Central memory CD8-positive, alpha-beta T cell (primary cell): ENCODE measurements around the gene CCT5.

Source experiments
- ATAC-seq: fragments of 150-1000 bp; cut with Tn5 transposase; replicated peaks from 2 replicates; pipeline ENCODE4 v1.10.0; 2022; ENCODE audit warnings: mild to moderate bottlenecking, moderate FRiP score, moderate number of reproducible peaks; ENCODE audit not compliant: poor library complexity, severe bottlenecking; ENCODE audit errors: extremely low read depth
- DNase-seq, 2 donors: peaks; one replicate each; pipeline ENCODE4 v3.0.0; 2021; ENCODE audit warnings: low spot score in 2 of 2
- H3K27ac Mint-ChIP-seq: one replicate; pipeline ENCODE4 v1.8.0; 2022; ENCODE audit warnings: low read depth, mild to moderate bottlenecking, moderate library complexity, mixed read lengths
- H3K27me3 Mint-ChIP-seq: one replicate; pipeline ENCODE4 v1.8.0; 2022; ENCODE audit warnings: mixed read lengths
- H3K36me3 Mint-ChIP-seq: one replicate; pipeline ENCODE4 v1.8.0; 2022; ENCODE audit warnings: mild to moderate bottlenecking, moderate library complexity, mixed read lengths; ENCODE audit not compliant: insufficient read depth
- H3K4me1 Mint-ChIP-seq: one replicate; pipeline ENCODE4 v1.8.0; 2022; ENCODE audit warnings: mixed read lengths
- H3K4me3 Mint-ChIP-seq: one replicate; pipeline ENCODE4 v1.8.0; 2022; ENCODE audit warnings: mild to moderate bottlenecking, moderate library complexity, mixed read lengths
- H3K9me3 Mint-ChIP-seq: one replicate; pipeline ENCODE4 v1.8.0; 2022; ENCODE audit warnings: mixed read lengths

The CCT5 gene

DNA sequence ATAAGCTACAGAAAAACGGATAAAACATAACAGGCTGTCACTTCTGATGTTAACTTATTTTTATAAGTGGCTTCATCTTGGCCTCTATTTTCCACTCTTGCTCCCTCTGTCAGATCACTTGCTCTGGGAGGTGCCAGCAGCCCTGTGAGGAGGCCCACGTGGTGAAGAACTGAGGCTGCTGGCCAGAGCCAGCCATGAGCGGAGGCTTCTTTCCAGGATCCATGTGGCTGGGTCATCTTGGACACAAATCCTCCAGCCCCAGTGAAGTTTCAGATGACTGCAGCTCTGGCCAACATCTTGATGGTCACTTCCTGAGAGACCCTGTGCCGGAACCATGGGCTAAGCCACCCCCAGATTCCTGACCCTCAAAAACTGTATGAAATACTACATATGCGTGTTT, 65.1 kb downstream of the CCT5 start:
- Mint-ChIP-seq H3K4me3 (no peak overlapping the region), H3K9me3 (no peaks in the 10 kb centered on the region), H3K27ac (no peak overlapping the region), H3K36me3 (peaks cover 1% of the 10 kb centered on the region), H3K4me1 (no peaks in the 10 kb centered on the region), H3K27me3 (no peaks in the 10 kb centered on the region)
- no peak for ATAC-seq
- DNase-seq, result no peak
